Medulla oblongata (tissue), 1 donor: ENCODE results near the gene KAT2B.
A peak's percentile ranks its signal among the peaks of the same experiment; 100 is the strongest.
"Not testable (repeated sequence)": the region's sequence is repeated elsewhere in the genome, so short reads cannot be mapped to it uniquely, and the experiment has no call there.

Source experiments
- DNase-seq: peaks from one replicate; pipeline ENCODE4 v3.0.0-alpha.2; 2015; ENCODE audit errors: extremely low spot score

Gene KAT2B

GRCh38 chr3:20039765-20040547, at the start of gene KAT2B:
KAT2B (plus strand) TSS chr3:20040446; CDS start chr3:20040478, 32 bp downstream.
- peak; percentile 93 for DNase-seq

- no peak for DNase-seq
These were observed 45.5 kb upstream of the KAT2B start for GRCh38 chr3:19994796-19995195.

GRCh38 chr3:19997502-19997901, 42.7 kb upstream of the KAT2B start:
- no peak for DNase-seq

GRCh38 chr3:20001932-20002331, 38.3 kb upstream of the KAT2B start:
- DNase-seq = no peak

GRCh38 chr3:20007960-20008359, 32.3 kb upstream of the KAT2B start:
- DNase-seq = no peak

- no peak for DNase-seq
These were observed 31.6 kb upstream of the KAT2B start for GRCh38 chr3:20008646-20009045.

GRCh38 chr3:20012164-20012563, 28.1 kb upstream of the KAT2B start, which contains the start of gene PP2D1:
PP2D1 (minus strand) TSS chr3:20012264; CDS start chr3:20012072, 192 bp downstream.
- no peak for DNase-seq

GRCh38 chr3:20013396-20013795, 26.9 kb upstream of the KAT2B start:
- DNase-seq = no peak

- DNase-seq = no peak
These were observed 24.7 kb upstream of the KAT2B start for GRCh38 chr3:20015525-20015924.

GRCh38 chr3:20016076-20016475, 24.2 kb upstream of the KAT2B start:
- DNase-seq = not testable (repeated sequence)

- DNase-seq = no peak
These were observed 17.2 kb upstream of the KAT2B start for GRCh38 chr3:20022954-20023622.

- peak; percentile 77 for DNase-seq
These were observed 16.4 kb upstream of the KAT2B start for GRCh38 chr3:20023623-20024405.

- no peak for DNase-seq
These were observed 13.1 kb upstream of the KAT2B start for GRCh38 chr3:20027136-20027535.

- no peak for DNase-seq
These were observed 11.3 kb upstream of the KAT2B start for GRCh38 chr3:20028905-20029331.

GRCh38 chr3:20031939-20032338, 8.3 kb upstream of the KAT2B start:
- not testable (repeated sequence) for DNase-seq

- DNase-seq = no peak
These were observed 5.2 kb upstream of the KAT2B start for GRCh38 chr3:20035019-20035418.

- no peak for DNase-seq
These were observed 2.8 kb upstream of the KAT2B start for GRCh38 chr3:20037255-20037996.

GRCh38 chr3:20038699-20039465, 1.4 kb upstream of the KAT2B start:
- peak; percentile 58 for DNase-seq

GRCh38 chr3:20039466-20039764, 831 bp upstream of the KAT2B start:
- no peak for DNase-seq

- DNase-seq = peak; percentile 88
These were observed 426 bp downstream of the KAT2B start for GRCh38 chr3:20040548-20041196.
